Measurements from ENCODE around the gene EVA1B. TPM values are rescaled to one million over a fixed set of nuclear protein-coding genes. Genes with fewer than 3 reads are reported as not detected.

EVA1B gene
- total RNA-seq, 1 experiment from 2014 or later = 79.0 TPM

- in situ Hi-C loops (cut with HindIII; ENCODE audit: low pct_unique_long_range_greater_than_20kb, low sequenced_read_pairs) (no loop called here), intact Hi-C loops (cut with micrococcal nuclease; ENCODE audit: unreplicated experiment) (no loop called here)
- DNase-seq (ENCODE audit: low read depth, low spot score) (no peak), ATAC-seq (no peak)
- TF ChIP-seq SIN3A (IDR thresholded peaks at IDR 0.05; ENCODE audit: borderline replicate concordance, insufficient read depth, low read depth, low read length) (no peak), POLR2AphosphoS5 (IDR thresholded peaks at IDR 0.05; ENCODE audit: low read depth, low read length) (no peak), REST (IDR thresholded peaks at IDR 0.05; ENCODE audit: insufficient read depth in 1 of 2, low read depth in 2 of 2, low read length in 1 of 2) (no peak), CTCF (IDR thresholded peaks at IDR 0.05) (no peak), TCF7L2 (IDR thresholded peaks at IDR 0.05; ENCODE audit: low read depth, low read length) (no peak)
- CTCF ChIA-PET = no interaction called here
- Histone ChIP-seq H3K36me3 (ENCODE audit: control insufficient read depth, insufficient read depth, low read length) (peaks cover 7% of the 10 kb centered on the region), H3K4me1 (ENCODE audit: control insufficient read depth, insufficient read depth, low read length) (no peaks in the 10 kb centered on the region), H3K27me3 (ENCODE audit: control insufficient read depth, insufficient read depth, low read length) (no peaks in the 10 kb centered on the region), H3K9me3 (ENCODE audit: control insufficient read depth, insufficient read depth, low read depth, low read length) (no peaks in the 10 kb centered on the region), H3K27ac (ENCODE audit: low read length) (no peak overlapping the region), H3K4me3 (ENCODE audit: low read depth in 2 of 2, low read length in 2 of 2) (no peak overlapping the region)
- POLR2A ChIA-PET = interaction anchor here (1.0 kb wide), 1 partner anchor 13 kb away, joined by 3 read pairs; no protein-coding TSS in a partner anchor
- no TSS peak for BruUV-seq (replicated peaks)
These were observed 36.6 kb upstream of the EVA1B start for GRCh38 chr1:36359911-36360550.

- DNase-seq (ENCODE audit: low read depth, low spot score) = no peak
- Histone ChIP-seq H3K27me3 (ENCODE audit: control insufficient read depth, insufficient read depth, low read length) (no peaks in the 10 kb centered on the region), H3K4me1 (ENCODE audit: control insufficient read depth, insufficient read depth, low read length) (no peaks in the 10 kb centered on the region), H3K27ac (ENCODE audit: low read length) (no peak overlapping the region), H3K4me3 (ENCODE audit: low read depth in 2 of 2, low read length in 2 of 2) (no peak overlapping the region), H3K9me3 (ENCODE audit: control insufficient read depth, insufficient read depth, low read depth, low read length) (no peaks in the 10 kb centered on the region), H3K36me3 (ENCODE audit: control insufficient read depth, insufficient read depth, low read length) (peaks cover 8% of the 10 kb centered on the region)
- no TSS peak for BruUV-seq (replicated peaks)
- ATAC-seq = no peak
- TF ChIP-seq CTCF (IDR thresholded peaks at IDR 0.05) (no peak), REST (IDR thresholded peaks at IDR 0.05; ENCODE audit: insufficient read depth in 1 of 2, low read depth in 2 of 2, low read length in 1 of 2) (no peak), SIN3A (IDR thresholded peaks at IDR 0.05; ENCODE audit: borderline replicate concordance, insufficient read depth, low read depth, low read length) (no peak), POLR2AphosphoS5 (IDR thresholded peaks at IDR 0.05; ENCODE audit: low read depth, low read length) (no peak), TCF7L2 (IDR thresholded peaks at IDR 0.05; ENCODE audit: low read depth, low read length) (no peak)
- in situ Hi-C loops (cut with HindIII; ENCODE audit: low pct_unique_long_range_greater_than_20kb, low sequenced_read_pairs) = no loop called here
- intact Hi-C loops (cut with micrococcal nuclease; ENCODE audit: unreplicated experiment) = no loop called here
- ChIA-PET CTCF (no interaction called here), POLR2A (no interaction called here)
These were observed 35.9 kb upstream of the EVA1B start for GRCh38 chr1:36359383-36359782.
